HepG2 (cell line): Measurements from ENCODE around the gene IL17C. TPM values are rescaled to one million over a fixed set of nuclear protein-coding genes. Genes with fewer than 3 reads are reported as not detected.

Source experiments
- ATAC-seq: fragments of 200-7000 bp; cut with Tn5 transposase; 3 replicates; pipeline ENCODE4 v1.9.1; 2020; ENCODE audit warnings: mild to moderate bottlenecking, moderate library complexity
- BruUV-seq: library from RNA; stranded (reverse); fragments of 400-500 nt; replicated peaks from 2 replicates; lab custom pipeline; 2021; lab: Mats Ljungman, UMichigan
- CTCF ChIA-PET: fragments of 300-600 bp; formaldehyde crosslinking; extraction: SDS; loops from one replicate; lab custom pipeline; 2021; ENCODE audit warnings: low total read pairs, inconsistent platforms, low intra/inter-chr PET ratio; lab: Yijun Ruan, JAX
- POLR2A ChIA-PET: fragments of 350-600 bp; sonication (Branson Sonifier 250); formaldehyde crosslinking; loops from one replicate; lab custom pipeline; 2020; ENCODE audit warnings: antibody characterized with exemption, inconsistent platforms; lab: Yijun Ruan, JAX
- DNase-seq: peaks from one replicate; pipeline ENCODE4 v3.0.0-alpha.2; 2015; ENCODE audit warnings: low spot score
- FAIRE-seq: peaks from 3 replicates; lab custom pipeline; 2011; peaks lifted over from hg19 to GRCh38; lab: Jason Lieb, UNC
- H2AFZ ChIP-seq: one replicate; pipeline ENCODE4 v1.6.1; 2011; ENCODE audit warnings: low read length, inconsistent platforms
- H3K27ac ChIP-seq: fragments of 300-600 bp; 3 replicates; pipeline ENCODE4 v1.8.0; 2011; ENCODE audit warnings: mixed run types, mild to moderate bottlenecking, mixed read lengths, low read length, inconsistent platforms; ENCODE audit not compliant: insufficient read depth; ENCODE audit errors: extremely low read length
- H3K27me3 ChIP-seq, 2 experiments: fragments of 200-600 bp in 1 of 2; 2 replicates in 1 of 2; 3 replicates in 1 of 2; pipeline versions ENCODE4 v1.6.0 to v1.8.0; 2011; ENCODE audit warnings: low read length in 2 of 2, mild to moderate bottlenecking in 2 of 2, moderate library complexity in 2 of 2, inconsistent platforms in 1 of 2; ENCODE audit not compliant: insufficient read depth in 2 of 2, control insufficient read depth in 1 of 2
- H3K36me3 ChIP-seq, 2 experiments: fragments of 200-600 bp in 1 of 2; replicated peaks in 1 of 2; 2 replicates in 1 of 2; 3 replicates in 1 of 2; pipeline versions ENCODE4 v1.5.1 to v1.8.0; 2011; ENCODE audit warnings: low read length in 2 of 2, inconsistent platforms in 1 of 2; ENCODE audit not compliant: insufficient read depth in 2 of 2, control insufficient read depth in 1 of 2
- H3K4me1 ChIP-seq: 2 replicates; pipeline ENCODE4 v1.5.1; 2012; ENCODE audit warnings: low read length, inconsistent platforms; ENCODE audit not compliant: insufficient read depth
- H3K4me2 ChIP-seq: 2 replicates; pipeline ENCODE4 v1.6.0; 2011; ENCODE audit warnings: low read depth, low read length, inconsistent platforms
- H3K4me3 ChIP-seq, 3 experiments: fragments of 200-600 bp in 1 of 3; sonication (generic), shearing (Covaris generic) in 1 of 3; replicated peaks in 1 of 3; 2 replicates each; pipeline ENCODE4 v1.5.1; 2011 to 2016; ENCODE audit warnings: low read length in 3 of 3, inconsistent platforms in 2 of 3, low read depth in 2 of 3, mild to moderate bottlenecking in 2 of 3, control low read depth in 1 of 3, mixed read lengths in 1 of 3; ENCODE audit not compliant: insufficient read depth in 1 of 3
- H3K79me2 ChIP-seq: one replicate; pipeline ENCODE4 v1.6.1; 2011; ENCODE audit warnings: low read length, inconsistent platforms; ENCODE audit not compliant: insufficient read depth
- H3K9ac ChIP-seq: 2 replicates; pipeline ENCODE4 v1.6.0; 2011; ENCODE audit warnings: mild to moderate bottlenecking, low read depth, low read length, inconsistent platforms; ENCODE audit not compliant: insufficient read depth
- H3K9me3 ChIP-seq: 2 replicates; pipeline ENCODE4 v1.5.1; 2012; ENCODE audit warnings: mild to moderate bottlenecking, low read length
- H4K20me1 ChIP-seq: 2 replicates; pipeline ENCODE4 v1.6.0; 2011; ENCODE audit warnings: inconsistent platforms, mild to moderate bottlenecking, low read length, moderate library complexity; ENCODE audit not compliant: insufficient read depth
- AKAP8 ChIP-seq: sonication (generic); formaldehyde crosslinking; IDR thresholded peaks from 2 replicates; pipeline ENCODE4 v1.5.1; 2020; ENCODE audit warnings: mild to moderate bottlenecking, missing genetic modification reagents
- ELF1 ChIP-seq: sonication (generic); formaldehyde crosslinking; IDR thresholded peaks from 2 replicates; pipeline ENCODE4 v1.4.0; 2020; ENCODE audit warnings: missing genetic modification reagents
- GLI4 ChIP-seq: sonication (generic); formaldehyde crosslinking; IDR thresholded peaks from 2 replicates; pipeline ENCODE4 v1.5.1; 2020; ENCODE audit warnings: missing genetic modification reagents, mild to moderate bottlenecking, moderate library complexity, borderline replicate concordance
- MED8 ChIP-seq: sonication (generic); formaldehyde crosslinking; IDR thresholded peaks from 2 replicates; pipeline ENCODE4 v1.8.1; 2023; ENCODE audit warnings: mild to moderate bottlenecking, missing genetic modification reagents; ENCODE audit not compliant: insufficient replicate concordance
- RBFOX2 ChIP-seq: fragments of 200-400 bp; formaldehyde crosslinking; IDR thresholded peaks from 2 replicates; pipeline ENCODE4 v1.6.1; 2017; ENCODE audit warnings: low read depth, mild to moderate bottlenecking, low read length
- RFXANK ChIP-seq: IDR thresholded peaks from 2 replicates; pipeline ENCODE4 v1.6.1; 2016
- SALL1 ChIP-seq: sonication (generic); formaldehyde crosslinking; IDR thresholded peaks from 2 replicates; pipeline ENCODE4 v1.8.0; 2022; ENCODE audit warnings: mild to moderate bottlenecking, missing genetic modification reagents
- ZNF652 ChIP-seq: IDR thresholded peaks from 2 replicates; pipeline ENCODE4 v1.6.1; 2016; ENCODE audit warnings: low read depth, borderline replicate concordance
- ZNF891 ChIP-seq: sonication (generic); formaldehyde crosslinking; IDR thresholded peaks from 2 replicates; pipeline ENCODE4 v1.5.0; 2020; ENCODE audit warnings: mild to moderate bottlenecking, missing genetic modification reagents
- WGBS: methylation state at CpG from one replicate; pipeline ENCODE4 v1.1.6; 2017; ENCODE audit warnings: low lambda C conversion rate; 5-methylcytosine and 5-hydroxymethylcytosine counted together
- in situ Hi-C: cut with HindIII; loops from 2 replicates; pipeline ENCODE4 v1.10.0; 2017; ENCODE audit warnings: low pct_unique_long_range_greater_than_20kb; ENCODE audit not compliant: extremely low pct_ligation_motif_present
- intact Hi-C: fragments of 100-400 bp; cut with micrococcal nuclease; formaldehyde crosslinking; loops from one replicate; pipeline ENCODE4 v1.10.0; 2022; ENCODE audit not compliant: unreplicated experiment
- polyA plus RNA-seq, 8 experiments: library from polyadenylated mRNA; depleted of rRNA in 3 of 8; stranded (reverse) in 7 of 8; unstranded in 1 of 8; fragments of >200 nt; fragmentation: Illumina TruSeq in 4 of 8; extraction: Trizol in 4 of 8; gene quantifications; 2 replicates each; pipeline versions ENCODE4 v1.2.1 to v1.2.3, GENCODE V29; 2011 to 2016; ENCODE audit warnings: low read depth in 4 of 8, missing spikeins in 1 of 8, mixed read lengths in 1 of 8; ENCODE audit not compliant: insufficient read depth in 1 of 8
- total RNA-seq, 5 experiments: library from RNA; depleted of rRNA; stranded (reverse); fragments of >200 nt; fragmentation: Illumina TruSeq; extraction: Trizol; gene quantifications; 2 replicates each; pipeline ENCODE4 v1.2.3, GENCODE V29; 2016; ENCODE audit warnings: low read depth in 1 of 5
- TF ChIP-seq, protein P1 (sequence below): sonication (generic); formaldehyde crosslinking; IDR thresholded peaks from 2 replicates; pipeline ENCODE4 v1.8.0; 2022; ENCODE audit warnings: low read depth, missing genetic modification reagents
- TF ChIP-seq, protein P2 (sequence below): sonication (generic); formaldehyde crosslinking; IDR thresholded peaks from 2 replicates; pipeline ENCODE4 v1.9.0; 2022; ENCODE audit warnings: missing genetic modification reagents, mild to moderate bottlenecking, borderline replicate concordance
- TF ChIP-seq, protein P3 (sequence below): sonication (generic); formaldehyde crosslinking; IDR thresholded peaks from 2 replicates; pipeline ENCODE4 v1.8.1; 2023; ENCODE audit warnings: missing genetic modification reagents, inconsistent platforms, borderline replicate concordance
- TF ChIP-seq, protein P4 (sequence below): sonication (generic); formaldehyde crosslinking; IDR thresholded peaks from 2 replicates; pipeline ENCODE4 v1.5.0; 2020; ENCODE audit warnings: mild to moderate bottlenecking, missing genetic modification reagents, borderline replicate concordance

Gene IL17C
- total and polyA plus RNA-seq, 2 of the 13 experiments (the other 11 are each of a cell fraction or from before 2014, with no cell fraction given), result not detected

DNA sequence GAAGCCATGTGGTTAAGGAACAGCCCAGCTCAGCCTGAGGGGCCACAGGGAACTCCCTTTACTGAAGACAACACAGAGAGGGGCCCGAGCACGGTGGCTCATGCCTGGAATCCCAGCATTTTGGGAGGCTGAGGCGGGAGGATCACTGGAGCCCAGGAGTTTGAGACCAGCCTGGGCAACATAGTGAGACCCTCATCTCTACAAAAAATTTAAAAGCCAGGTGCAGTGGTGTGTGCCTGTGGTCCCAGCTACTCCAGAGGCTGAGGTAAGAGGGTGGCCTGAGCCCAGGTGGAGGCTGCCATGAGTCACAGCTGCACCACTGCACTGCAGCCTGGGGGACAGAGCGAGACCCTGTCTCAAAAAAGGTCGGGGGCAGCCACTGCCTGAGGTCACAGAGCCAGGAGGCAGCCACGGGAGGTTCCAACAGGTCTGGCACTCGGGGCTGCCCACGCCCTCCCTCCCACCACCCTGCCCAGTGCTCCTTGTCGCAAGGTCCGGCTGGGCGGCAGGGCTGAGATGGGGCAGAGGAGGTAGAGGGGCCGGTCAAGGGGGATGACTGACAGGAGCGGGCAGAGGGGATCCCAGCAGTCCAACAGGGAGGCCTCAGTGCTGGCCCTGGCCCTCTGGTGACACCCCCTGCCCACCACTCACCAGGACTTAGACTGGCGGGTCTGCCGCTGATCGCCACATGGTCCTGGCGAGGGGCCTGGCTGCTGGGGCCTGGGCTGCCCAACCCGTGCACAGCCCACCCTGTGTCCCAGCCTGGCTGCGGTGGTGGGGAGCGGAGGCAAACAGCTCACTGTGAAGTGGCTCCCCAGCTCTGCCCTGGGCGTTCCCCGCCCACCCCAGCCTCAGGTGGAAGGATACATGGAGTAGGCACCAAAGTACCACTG is 9.1 kb downstream of the IL17C start (continued):
- TF ChIP-seq, protein P1, sequence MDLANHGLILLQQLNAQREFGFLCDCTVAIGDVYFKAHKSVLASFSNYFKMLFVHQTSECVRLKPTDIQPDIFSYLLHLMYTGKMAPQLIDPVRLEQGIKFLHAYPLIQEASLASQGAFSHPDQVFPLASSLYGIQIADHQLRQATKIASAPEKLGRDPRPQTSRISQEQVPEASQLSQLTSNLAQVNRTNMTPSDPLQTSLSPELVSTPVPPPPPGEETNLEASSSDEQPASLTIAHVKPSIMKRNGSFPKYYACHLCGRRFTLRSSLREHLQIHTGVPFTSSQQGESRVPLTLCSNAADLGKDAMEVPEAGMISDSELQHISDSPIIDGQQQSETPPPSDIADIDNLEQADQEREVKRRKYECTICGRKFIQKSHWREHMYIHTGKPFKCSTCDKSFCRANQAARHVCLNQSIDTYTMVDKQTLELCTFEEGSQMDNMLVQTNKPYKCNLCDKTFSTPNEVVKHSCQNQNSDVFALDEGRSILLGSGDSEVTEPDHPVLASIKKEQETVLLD, result no peak
- TF ChIP-seq AKAP8 (peak; percentile 93), RFXANK (CRISPR knock-in tag) (no peak), RBFOX2 (peak; percentile 76)
- TF ChIP-seq, protein P2, sequence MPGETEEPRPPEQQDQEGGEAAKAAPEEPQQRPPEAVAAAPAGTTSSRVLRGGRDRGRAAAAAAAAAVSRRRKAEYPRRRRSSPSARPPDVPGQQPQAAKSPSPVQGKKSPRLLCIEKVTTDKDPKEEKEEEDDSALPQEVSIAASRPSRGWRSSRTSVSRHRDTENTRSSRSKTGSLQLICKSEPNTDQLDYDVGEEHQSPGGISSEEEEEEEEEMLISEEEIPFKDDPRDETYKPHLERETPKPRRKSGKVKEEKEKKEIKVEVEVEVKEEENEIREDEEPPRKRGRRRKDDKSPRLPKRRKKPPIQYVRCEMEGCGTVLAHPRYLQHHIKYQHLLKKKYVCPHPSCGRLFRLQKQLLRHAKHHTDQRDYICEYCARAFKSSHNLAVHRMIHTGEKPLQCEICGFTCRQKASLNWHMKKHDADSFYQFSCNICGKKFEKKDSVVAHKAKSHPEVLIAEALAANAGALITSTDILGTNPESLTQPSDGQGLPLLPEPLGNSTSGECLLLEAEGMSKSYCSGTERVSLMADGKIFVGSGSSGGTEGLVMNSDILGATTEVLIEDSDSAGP (CRISPR knock-in tag), result 0 out of 2 replicates have a peak, but pooled peaks have one; percentile 18

DNA sequence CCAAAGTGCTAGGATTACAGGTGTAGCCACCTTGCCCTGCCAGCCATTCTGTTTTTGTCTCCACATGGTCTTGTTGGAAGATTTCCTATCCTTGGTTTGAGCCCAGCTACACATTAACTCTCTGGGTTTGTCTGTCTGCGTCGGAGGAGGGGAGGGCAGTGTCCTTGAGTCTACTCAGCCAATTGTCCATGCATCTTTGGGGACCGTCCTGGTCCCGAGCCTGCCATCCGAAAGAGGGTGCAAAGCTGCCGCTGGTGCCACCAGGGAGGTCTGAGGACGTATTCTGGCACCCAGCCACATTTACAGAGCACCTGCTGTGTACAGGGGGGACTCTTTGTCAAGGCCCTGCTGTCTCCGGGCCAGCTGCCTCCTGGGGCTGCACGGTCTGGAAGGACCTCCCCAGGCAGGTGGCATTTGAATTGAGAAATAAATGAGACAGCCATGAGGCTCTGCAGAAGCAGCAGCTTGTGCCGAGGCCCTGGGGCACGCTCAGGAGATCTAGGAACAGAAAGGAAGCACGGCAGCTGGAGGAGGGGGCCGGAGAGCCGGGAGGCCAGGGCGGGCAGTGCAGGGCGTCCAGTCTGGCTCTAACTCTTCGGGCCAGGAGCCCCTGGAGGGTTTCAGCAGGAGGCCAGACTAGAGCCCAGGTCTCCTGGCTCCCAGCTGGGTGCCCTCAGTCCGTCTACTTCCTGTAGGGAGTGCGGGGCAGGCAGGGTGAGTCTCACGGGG is 11.0 kb downstream of the IL17C start:
- no peaks in the 10 kb centered on the region for H3K9me3 ChIP-seq
- H3K79me2 ChIP-seq, result peaks cover 18% of the 10 kb centered on the region
- peak overlapping the region; percentile 88 for H3K27ac ChIP-seq
- in situ Hi-C loops, result no loop called here
- peaks cover 2 to 11% of the 10 kb centered on the region in 2 experiments; a peak in 4 of 5 replicates for H3K36me3 ChIP-seq
- H3K4me2 ChIP-seq, result peak overlapping the region; percentile 97
- POLR2A ChIA-PET, result interaction anchor here (0.6 to 5.2 kb wide), 12 partner anchors 9 to 79 kb away, joined by 3 to 51 read pairs (median 4); partner anchors contain the start of genes MVD and ZC3H18
- peak overlapping the region; percentile 66 to 100 (median 94) for H3K4me3 ChIP-seq
- peak; percentile 68 for DNase-seq
- H3K27me3 ChIP-seq, result no peaks in the 10 kb centered on the region
- BruUV-seq, result no TSS peak
- H3K4me1 ChIP-seq, result peaks cover 27% of the 10 kb centered on the region
- peak; percentile 95 for FAIRE-seq
- no peak overlapping the region for H2AFZ ChIP-seq
- ATAC-seq, result peak; percentile 7
- WGBS, result 20% methylated on average over 14 of the region's 20 CpGs
- CTCF ChIA-PET, result no interaction called here
- intact Hi-C loops, result no loop called here
- peaks cover 14% of the 10 kb centered on the region; the same call in 1 of the 2 replicates for H4K20me1 ChIP-seq
- peak overlapping the region; percentile 86 for H3K9ac ChIP-seq
- TF ChIP-seq SALL1 (CRISPR knock-in tag) (peak; percentile 30; the same call in 1 of the 2 replicates), ELF1 (CRISPR knock-in tag) (0 out of 2 replicates have a peak, but pooled peaks have one; percentile 5), MED8 (peak; percentile 57), ZNF891 (CRISPR knock-in tag) (0 out of 2 replicates have a peak, but pooled peaks have one; percentile 48), GLI4 (peak; percentile 49; the same call in 1 of the 2 replicates), ZNF652 (0 out of 2 replicates have a peak, but pooled peaks have one; percentile 38)
- TF ChIP-seq, protein P3, sequence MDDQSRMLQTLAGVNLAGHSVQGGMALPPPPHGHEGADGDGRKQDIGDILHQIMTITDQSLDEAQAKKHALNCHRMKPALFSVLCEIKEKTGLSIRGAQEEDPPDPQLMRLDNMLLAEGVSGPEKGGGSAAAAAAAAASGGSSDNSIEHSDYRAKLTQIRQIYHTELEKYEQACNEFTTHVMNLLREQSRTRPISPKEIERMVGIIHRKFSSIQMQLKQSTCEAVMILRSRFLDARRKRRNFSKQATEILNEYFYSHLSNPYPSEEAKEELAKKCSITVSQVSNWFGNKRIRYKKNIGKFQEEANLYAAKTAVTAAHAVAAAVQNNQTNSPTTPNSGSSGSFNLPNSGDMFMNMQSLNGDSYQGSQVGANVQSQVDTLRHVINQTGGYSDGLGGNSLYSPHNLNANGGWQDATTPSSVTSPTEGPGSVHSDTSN, result no peak
- TF ChIP-seq, protein P4, sequence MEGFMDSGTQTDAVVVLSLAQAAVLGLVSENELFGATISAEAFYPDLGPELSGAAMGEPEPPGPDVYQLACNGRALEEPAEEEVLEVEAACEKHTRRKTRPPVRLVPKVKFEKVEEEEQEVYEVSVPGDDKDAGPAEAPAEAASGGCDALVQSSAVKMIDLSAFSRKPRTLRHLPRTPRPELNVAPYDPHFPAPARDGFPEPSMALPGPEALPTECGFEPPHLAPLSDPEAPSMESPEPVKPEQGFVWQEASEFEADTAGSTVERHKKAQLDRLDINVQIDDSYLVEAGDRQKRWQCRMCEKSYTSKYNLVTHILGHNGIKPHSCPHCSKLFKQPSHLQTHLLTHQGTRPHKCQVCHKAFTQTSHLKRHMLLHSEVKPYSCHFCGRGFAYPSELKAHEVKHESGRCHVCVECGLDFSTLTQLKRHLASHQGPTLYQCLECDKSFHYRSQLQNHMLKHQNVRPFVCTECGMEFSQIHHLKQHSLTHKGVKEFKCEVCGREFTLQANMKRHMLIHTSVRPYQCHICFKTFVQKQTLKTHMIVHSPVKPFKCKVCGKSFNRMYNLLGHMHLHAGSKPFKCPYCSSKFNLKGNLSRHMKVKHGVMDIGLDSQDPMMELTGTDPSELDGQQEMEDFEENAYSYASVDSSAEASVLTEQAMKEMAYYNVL (CRISPR knock-in tag), result peak; percentile 14; the same call in 1 of the 2 replicates
